ENCODE data around the gene POU4F3. TPM values are rescaled to one million over a fixed set of nuclear protein-coding genes. Genes with fewer than 3 reads are reported as not detected.

Gene POU4F3
- total and polyA plus RNA-seq, 7 donors = under 0.01 to 0.83 (median 0.06) TPM; not detected in 4

GRCh38 chr5:146342882-146343865 is 4.5 kb downstream of the POU4F3 start:
- Histone ChIP-seq H3K27ac (no peak overlapping the region), H3K4me1 (peaks cover 0 to 29% (median 20%) of the 10 kb centered on the region in 4 donors), H3K4me3 (no peak overlapping the region), H3K36me3 (no peaks in the 10 kb centered on the region), H3K27me3 (peaks cover 56 to 96% (median 81%) of the 10 kb centered on the region in 3 donors), H3K9me3 (no peaks in the 10 kb centered on the region)
- TF ChIP-seq EP300 (IDR thresholded peaks at IDR 0.05) = no peak
- no peak for TF ChIP-seq CTCF (IDR thresholded peaks at IDR 0.05)
- no peak for TF ChIP-seq POLR2A (IDR thresholded peaks at IDR 0.05)
- TF ChIP-seq POLR2AphosphoS5 (IDR thresholded peaks at IDR 0.05) = no peak
- WGBS, 2 donors = 5 to 13% methylated on average over 46 of the region's 46 CpGs
- intact Hi-C loops (cut with DNase I) = no loop called here
- no peak for DNase-seq

- WGBS, 2 donors = 5 to 7% methylated on average over 31 of the region's 31 CpGs
- DNase-seq = no peak
- H3K27me3 ChIP-seq = peaks cover 48 to 89% (median 68%) of the 10 kb centered on the region in 3 donors
- no peaks in the 10 kb centered on the region for H3K36me3 ChIP-seq
- H3K4me3 ChIP-seq = peak overlapping the region in 2 of 4 donors; percentile 2 to 14
- intact Hi-C loops (cut with DNase I) = no loop called here
- peaks cover 0 to 29% (median 20%) of the 10 kb centered on the region in 4 donors for H3K4me1 ChIP-seq
- H3K9me3 ChIP-seq = no peaks in the 10 kb centered on the region
- no peak for TF ChIP-seq CTCF (IDR thresholded peaks at IDR 0.05)
- TF ChIP-seq EP300 (IDR thresholded peaks at IDR 0.05) = no peak
- TF ChIP-seq POLR2AphosphoS5 (IDR thresholded peaks at IDR 0.05) = no peak
- no peak for TF ChIP-seq POLR2A (IDR thresholded peaks at IDR 0.05)
- no peak overlapping the region for H3K27ac ChIP-seq
Measured at GRCh38 chr5:146344155-146345118, 5.8 kb downstream of the POU4F3 start.

- intact Hi-C loops (cut with DNase I) = no loop called here
- 6 to 14% methylated on average over 12 of the region's 12 CpGs for WGBS, 2 donors
- TF ChIP-seq POLR2AphosphoS5 (IDR thresholded peaks at IDR 0.05) = no peak
- TF ChIP-seq CTCF (IDR thresholded peaks at IDR 0.05) = no peak
- TF ChIP-seq EP300 (IDR thresholded peaks at IDR 0.05) = no peak
- TF ChIP-seq POLR2A (IDR thresholded peaks at IDR 0.05) = no peak
- Histone ChIP-seq H3K27me3 (peaks cover 42 to 81% (median 60%) of the 10 kb centered on the region in 3 donors), H3K27ac (no peak overlapping the region), H3K36me3 (no peaks in the 10 kb centered on the region), H3K4me3 (no peak overlapping the region), H3K9me3 (no peaks in the 10 kb centered on the region), H3K4me1 (peaks cover 0 to 23% (median 14%) of the 10 kb centered on the region in 4 donors)
- DNase-seq = no peak
Measured at GRCh38 chr5:146345240-146345577, 6.6 kb downstream of the POU4F3 start.

GRCh38 chr5:146345578-146346366 is 7.1 kb downstream of the POU4F3 start:
- H3K9me3 ChIP-seq = no peaks in the 10 kb centered on the region
- no peak overlapping the region for H3K4me3 ChIP-seq
- no peak overlapping the region for H3K27ac ChIP-seq
- no peak for DNase-seq
- peaks cover 42 to 76% (median 55%) of the 10 kb centered on the region in 3 donors for H3K27me3 ChIP-seq
- peaks cover 0 to 20% (median 12%) of the 10 kb centered on the region in 4 donors for H3K4me1 ChIP-seq
- TF ChIP-seq CTCF (IDR thresholded peaks at IDR 0.05) (no peak), EP300 (IDR thresholded peaks at IDR 0.05) (no peak), POLR2A (IDR thresholded peaks at IDR 0.05) (no peak), POLR2AphosphoS5 (IDR thresholded peaks at IDR 0.05) (no peak)
- intact Hi-C loops (cut with DNase I) = no loop called here
- H3K36me3 ChIP-seq = no peaks in the 10 kb centered on the region
- 2 to 9% methylated on average over 76 of the region's 76 CpGs for WGBS, 2 donors
